GM21381 (cell line): ENCODE measurements around the gene NKG7.

Experiments used
- ATAC-seq: cut with Tn5 transposase; IDR thresholded peaks from one replicate; pipeline ENCODE4 v1.9.1; 2021; ENCODE audit warnings: mild to moderate bottlenecking, moderate library complexity; ENCODE audit not compliant: unreplicated experiment

Gene NKG7

DNA sequence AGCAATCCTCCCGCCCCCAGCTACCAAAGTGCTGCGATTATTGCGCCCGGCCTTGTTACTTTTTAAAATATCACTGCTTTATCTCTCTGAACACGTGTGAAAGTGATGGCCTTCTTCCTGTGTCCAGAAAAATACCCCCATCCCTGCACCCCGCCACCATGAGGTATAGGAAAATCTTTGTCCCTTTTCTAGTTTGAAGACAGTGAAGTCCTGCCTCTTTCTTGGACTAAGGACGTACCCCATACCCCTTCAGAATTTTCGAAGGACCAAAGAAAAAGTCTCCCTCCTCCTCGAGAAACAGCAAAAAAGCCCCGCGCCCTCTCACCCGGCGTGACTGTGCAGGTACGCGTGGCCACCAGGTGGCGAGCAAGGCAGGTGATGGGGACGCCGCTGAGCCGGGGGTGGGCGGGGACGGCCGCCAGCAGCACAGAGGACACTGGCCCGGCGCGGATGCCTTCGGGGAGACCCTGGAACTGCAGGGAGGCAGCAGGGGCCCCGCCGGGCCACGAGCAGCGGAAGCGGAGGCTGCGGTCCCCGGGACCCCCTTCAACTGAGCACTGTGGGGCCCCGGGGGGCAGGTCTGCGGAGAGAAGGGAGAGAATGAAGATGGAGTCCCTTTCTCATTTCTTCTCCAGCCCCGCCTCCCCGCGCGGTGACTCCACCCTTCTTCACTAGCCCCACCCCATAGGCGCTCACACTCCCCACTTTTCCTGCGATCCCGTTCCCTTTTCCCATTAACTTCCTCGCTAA is 33.7 kb downstream of the NKG7 start:
- peak; percentile 54 for ATAC-seq

DNA sequence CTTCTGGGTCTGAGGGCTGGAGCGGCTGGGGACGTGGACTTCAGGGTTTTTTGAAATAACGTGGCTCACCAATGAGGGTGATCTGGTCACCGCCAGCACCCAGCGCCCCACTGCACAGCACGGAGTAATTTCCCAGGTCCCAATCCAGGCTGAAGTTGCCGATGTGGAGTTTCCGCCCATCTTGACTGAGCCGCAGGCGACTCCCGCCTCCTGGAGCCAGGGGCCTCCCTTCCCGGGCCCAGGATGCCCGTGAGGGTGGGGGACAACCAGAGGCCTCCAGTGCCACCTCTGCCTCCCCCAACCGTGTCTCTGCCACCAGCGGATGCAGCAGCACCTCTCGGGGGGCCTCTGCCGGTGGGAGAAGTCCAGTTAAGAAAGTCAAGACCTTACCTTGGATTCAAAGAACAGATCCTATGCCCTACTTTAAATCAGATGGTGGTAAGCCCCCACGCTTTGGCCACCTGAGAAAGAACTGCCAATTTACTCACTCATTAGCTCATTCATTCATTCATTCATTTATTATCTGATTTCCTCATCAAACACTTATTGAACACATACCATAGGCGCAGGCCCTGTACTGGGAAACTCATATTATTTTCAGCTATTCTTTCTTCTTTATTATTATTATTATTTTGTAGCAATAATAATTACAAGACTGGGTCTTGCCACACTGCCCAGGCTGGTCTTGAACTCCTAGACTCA is 34.4 kb downstream of the NKG7 start:
- ATAC-seq: no peak

DNA sequence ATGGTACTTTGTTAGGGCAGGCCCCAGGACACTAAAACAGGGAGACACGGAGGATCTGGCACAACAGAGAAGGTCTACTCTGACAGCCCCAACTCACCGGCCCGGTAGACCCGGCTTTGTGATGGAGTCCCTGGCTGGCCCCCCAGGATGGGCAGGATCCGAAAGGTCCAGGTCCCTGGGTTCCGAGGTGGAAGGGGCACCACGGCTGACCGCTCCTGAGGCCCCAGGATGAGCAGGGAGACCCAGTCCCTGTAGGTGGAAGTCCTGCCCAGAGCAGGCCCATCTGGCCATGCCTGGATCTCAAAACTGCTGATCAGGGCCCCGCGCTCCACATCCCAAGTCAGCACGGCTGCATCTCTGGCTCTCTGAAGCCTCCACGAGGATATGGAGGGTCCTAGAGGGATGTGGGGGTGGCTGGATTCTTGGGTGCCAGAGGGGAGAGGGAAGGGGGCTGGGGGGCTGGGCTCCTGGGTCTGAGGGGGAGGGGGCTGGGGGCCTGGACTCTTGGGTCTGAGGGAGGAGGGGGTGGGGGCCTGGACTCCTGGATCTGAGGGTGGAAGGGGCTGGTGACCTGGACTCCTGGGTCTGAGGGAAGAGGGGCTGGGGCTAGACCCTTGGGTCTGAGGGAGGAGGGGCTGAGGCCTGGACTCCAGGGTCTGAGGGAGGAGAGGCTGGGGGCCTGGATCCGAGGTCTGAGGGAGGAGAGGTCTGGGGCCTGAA is 35.2 kb downstream of the NKG7 start:
- no peak for ATAC-seq

DNA sequence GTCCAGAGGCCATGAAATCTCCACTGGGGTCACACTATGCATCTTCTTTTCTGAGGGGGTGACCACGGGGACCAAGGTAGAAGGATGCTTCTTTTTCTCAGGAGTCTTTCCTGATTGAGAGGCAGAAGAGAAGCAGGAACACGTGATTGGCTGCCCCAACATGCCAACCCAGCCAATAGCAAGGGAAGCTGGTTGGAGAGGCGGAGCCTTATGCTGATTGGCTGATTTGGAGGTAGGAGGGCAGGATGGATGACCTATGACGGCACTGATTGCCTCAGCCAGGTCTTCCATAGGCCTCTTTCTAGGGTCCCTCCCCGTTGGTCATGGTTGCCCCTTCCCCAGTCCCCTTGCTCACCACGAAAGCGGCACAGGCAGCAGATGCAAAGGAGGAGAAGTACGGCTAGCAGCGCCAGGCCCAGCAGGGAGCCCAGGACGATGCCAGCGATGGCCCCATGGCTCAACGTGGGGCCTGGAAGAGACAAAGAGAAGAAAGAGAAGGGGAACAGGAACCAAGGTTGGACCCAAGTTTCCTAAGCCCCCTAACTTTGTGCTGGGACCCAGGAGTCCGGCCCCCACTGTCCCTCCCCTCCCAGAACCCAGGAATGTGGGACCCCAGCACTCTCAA is 38.5 kb downstream of the NKG7 start:
- ATAC-seq: no peak

DNA sequence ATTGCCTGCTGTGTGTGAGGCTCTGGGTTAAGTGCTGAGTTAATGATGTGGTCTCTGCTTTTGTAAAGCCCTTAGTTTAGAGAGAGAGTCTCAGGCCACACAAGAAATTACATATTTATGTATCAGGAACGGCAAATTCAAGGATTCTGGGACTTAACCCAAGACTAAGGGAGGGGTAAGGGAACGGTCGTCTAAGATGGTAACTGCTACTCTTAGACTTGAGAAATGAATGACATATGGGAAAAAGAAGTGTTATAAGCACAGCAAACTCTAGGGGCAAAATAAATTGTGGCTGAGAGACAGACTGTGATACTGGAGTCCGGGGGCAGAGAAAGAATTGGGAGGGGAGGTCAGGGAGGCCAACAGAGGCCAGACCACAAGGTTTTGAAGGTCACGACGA is 40.7 kb downstream of the NKG7 start:
- no peak for ATAC-seq

DNA sequence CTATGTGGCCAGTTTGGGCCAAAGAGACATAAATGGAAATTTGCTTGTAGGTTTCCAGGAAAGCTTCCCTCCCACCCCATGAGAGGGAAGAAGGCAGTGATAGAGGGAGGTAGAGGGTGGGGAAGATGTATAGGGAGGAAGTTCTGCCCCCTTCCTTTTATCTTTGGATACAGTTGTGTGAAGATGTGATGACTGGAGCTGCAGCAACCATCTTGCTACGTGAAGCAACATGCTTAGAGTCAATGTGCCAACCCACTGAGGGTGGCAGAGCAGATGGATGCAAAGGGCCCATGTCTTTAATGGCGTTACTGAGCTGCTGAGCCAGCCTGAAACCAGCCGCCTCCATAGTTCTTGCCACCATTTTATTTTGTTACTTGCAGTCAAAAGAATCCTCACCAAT is 41.3 kb downstream of the NKG7 start:
- no peak for ATAC-seq

DNA sequence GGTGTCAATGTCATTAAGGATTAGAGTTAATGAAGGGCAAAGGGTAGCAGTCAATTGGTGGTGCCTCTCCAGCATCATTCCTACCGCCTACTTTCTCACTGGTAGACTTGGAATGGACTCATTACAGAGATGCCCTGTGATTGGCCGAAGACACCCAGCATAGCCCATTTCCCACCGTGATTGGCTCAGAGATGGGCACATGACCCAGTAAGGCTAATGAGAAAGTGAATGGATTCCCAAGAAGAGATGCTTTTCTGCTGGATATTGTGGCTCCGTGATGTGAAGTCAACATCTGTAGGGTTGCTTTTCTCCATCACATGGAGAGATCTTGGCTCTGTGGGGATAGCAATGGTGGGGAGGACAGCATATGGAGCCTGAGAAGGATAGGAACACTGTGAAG is 42.1 kb downstream of the NKG7 start:
- ATAC-seq: no peak

DNA sequence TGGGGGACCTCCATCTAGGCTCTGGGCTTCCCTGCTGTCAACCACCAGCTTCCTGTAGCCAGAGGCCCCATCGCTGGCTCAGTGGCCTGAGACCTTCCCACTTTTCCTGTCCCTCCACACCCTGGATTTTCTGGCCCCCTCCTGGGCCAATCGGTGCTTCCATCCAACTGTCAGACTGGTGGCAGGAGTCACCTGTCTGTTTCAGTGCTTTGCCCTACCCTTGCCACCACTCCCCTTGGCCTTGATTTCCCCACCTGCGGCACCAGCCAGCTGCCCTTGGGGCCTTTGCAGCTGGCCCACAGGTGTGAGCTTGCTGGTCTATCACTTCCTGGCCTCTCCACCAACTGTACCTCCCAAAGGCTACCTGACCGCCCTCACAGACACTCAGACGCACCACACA is 43.0 kb downstream of the NKG7 start:
- no peak for ATAC-seq

DNA sequence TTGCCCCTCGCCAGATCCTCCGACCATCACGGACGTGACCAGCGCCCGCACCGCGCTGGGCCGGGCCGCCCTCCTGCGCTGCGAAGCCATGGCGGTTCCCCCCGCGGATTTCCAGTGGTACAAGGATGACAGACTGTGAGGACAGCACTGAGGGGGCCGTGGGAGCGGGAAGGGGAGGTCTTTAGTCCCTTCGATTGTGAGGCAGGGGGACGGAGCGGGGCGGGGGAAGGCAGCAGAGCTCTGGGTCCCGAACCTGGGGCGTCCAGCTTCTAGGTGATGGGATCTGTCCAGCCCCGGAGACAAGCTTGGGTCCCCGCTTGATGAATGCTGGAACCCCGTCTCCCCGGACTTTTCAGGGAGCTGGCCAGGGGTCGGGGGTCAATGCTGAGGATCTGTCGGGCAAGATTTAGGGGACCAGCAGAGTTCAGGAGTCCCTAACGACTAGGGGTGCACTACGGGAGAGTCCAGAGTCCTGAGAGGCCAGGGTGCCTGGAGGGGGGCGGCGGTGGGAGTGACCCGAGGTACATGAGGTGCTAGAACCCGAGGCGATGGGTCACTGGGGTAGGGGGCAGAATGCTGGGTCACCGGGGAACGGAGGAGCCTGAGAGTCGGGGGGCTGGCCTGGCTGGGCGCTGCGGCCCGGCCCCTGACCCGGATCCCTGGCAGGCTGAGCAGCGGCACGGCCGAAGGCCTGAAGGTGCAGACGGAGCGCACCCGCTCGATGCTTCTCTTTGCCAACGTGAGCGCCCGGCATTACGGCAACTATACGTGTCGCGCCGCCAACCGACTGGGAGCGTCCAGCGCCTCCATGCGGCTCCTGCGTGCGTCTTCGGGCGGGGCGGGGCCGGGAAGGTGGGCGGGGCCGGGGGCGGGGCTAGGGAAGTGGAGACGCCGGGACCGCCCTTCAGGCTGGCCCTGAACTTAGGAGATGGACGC is 45.1 kb downstream of the NKG7 start:
- ATAC-seq: no peak

DNA sequence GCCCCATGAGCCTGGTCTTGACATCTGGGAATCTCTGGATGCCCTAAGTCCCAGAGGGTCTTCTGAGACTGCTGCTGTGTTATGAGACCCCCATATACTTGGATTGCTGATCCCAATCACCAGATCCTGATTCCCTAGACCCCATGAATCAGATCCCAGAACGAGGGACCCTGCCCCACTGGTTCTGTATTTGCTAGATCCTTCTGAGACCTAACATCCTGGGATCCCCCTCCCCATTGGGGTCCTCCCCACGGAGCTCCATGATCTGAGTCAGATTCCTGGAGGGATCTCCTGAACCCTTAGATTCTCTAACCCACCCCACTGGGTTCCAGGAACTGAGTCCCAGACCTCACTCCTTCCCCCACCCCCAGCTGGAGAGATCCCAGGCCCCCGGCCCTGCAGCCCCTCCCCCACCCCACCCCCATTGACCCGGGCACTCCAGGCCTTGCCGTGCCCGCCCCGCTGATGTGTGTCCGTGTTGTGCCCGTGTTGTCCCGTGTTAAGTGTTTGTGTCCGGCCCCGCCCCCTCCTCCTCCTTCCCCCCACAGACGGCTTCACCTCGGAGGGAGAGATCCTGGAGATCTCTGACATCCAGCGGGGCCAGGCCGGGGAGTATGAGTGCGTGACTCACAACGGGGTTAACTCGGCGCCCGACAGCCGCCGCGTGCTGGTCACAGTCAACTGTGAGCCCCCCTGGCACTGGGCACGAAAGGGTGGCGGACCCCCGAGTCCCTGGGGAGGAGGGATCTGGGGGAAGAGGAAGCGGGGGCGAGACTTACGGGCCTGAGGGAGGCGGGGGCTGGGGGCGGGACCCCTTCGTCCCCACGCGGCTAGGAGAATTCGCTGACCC is 46.0 kb downstream of the NKG7 start:
- no peak for ATAC-seq

DNA sequence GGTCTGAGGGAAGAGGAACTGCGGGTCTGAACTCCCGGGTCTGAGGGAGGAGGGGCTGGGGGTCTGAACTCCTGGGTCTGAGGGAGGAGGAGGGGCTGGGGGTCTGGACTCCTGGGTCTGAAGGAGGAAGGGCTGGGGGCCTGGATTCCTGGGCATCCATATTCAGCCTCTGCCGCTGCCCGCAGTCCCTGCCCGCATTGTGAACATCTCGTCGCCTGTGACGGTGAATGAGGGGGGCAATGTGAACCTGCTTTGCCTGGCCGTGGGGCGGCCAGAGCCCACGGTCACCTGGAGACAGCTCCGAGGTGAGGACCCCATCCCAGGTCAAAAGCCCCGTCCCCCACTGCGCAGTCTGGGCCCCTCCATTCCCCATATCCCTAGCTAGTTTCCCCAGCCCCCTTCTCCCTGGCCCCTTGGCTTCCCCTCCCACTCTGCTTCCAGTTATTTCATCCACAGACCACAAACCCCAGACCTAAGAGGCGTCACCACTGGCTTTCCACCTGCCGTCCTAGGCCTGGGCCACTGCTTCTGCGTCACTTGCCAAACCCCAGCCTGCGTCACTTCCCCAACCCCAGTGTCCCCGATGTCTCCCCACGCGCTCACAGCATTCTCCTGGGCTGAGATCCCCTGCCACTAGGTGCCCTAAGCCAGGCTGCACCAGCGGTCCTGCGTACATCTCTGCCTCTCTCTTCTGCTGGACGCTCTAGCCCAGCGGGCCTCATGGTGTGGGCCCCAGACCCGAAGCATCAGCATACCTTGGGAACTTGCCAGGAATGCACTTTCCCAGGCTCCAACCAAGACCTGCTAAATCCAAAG is 47.1 kb downstream of the NKG7 start:
- no peak for ATAC-seq

DNA sequence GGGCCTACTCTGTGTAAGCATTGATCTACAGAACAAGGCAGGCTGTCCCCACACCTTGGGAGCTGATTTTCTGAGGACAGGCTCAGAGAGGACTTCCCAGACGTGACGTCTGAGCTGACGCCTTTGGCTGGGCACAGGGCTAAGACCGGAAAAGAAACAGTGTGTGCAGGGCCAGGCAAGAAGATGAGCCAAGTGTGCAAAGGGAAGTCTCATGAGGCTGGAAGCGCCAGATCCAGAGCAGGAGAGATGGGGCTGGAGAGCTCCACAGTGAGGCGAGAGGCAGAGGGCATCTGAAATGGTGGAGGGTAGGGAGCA is 48.3 kb downstream of the NKG7 start:
- no peak for ATAC-seq

DNA sequence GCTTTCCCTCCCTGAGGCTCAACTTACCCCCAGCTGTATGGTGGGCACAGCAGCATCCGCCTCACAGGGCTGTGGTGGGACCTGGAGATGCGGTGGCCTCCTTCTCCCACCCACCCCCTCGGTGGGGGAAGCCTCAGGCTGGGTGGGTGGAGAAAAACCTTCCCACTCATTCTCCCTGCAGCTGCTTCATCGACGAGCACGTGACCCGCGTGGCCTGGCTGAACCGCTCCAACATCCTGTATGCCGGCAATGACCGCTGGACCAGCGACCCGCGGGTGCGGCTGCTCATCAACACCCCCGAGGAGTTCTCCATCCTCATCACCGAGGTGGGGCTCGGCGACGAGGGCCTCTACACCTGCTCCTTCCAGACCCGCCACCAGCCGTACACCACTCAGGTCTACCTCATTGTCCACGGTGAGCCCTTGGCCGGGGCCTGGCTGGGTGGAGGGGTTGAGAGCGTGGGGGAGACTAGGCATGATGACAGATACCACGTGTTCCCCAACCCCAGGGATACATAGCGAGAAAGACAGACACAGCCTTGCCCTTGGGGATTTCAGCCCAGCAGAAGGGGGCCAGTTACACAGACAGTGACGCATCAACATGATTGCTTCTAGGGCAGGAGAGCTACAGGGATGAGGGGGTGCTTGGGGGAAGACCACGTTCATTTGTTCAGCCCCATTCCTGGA is 48.8 kb downstream of the NKG7 start:
- ATAC-seq: no peak

DNA sequence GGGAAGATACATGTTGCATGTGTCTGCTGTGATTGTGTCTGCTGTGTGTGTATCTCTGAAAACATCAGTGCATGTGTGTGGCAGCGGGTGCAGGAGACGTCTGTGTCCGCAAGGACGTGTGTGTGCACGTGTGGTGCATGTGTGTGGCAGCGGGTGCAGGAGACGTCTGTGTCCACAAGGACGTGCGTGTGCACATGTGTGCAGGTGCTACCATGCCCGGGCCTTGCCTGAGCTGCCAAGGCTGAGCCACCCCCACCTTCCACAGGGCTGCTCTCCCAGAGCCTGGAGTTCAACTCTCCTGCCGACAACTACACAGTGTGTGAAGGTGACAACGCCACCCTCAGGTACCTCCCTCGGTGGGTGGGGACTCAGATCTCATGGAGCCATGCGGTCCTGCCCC is 50.7 kb downstream of the NKG7 start:
- ATAC-seq: no peak
